Measurements from ENCODE around the gene PSMD8. TPM values are rescaled to one million over a fixed set of nuclear protein-coding genes. Genes with fewer than 3 reads are reported as not detected.

The PSMD8 gene
- total RNA-seq, 1 experiment from 2014 or later: 289 TPM

- Mint-ChIP-seq H3K4me3 (ENCODE audit: unreplicated experiment) (no peak overlapping the region), H3K9me3 (ENCODE audit: unreplicated experiment) (no peaks in the 10 kb centered on the region), H3K27me3 (ENCODE audit: insufficient read depth, unreplicated experiment) (no peaks in the 10 kb centered on the region), H3K4me1 (ENCODE audit: insufficient read depth, unreplicated experiment) (peaks cover 3% of the 10 kb centered on the region), H3K27ac (ENCODE audit: low read depth, unreplicated experiment) (no peak overlapping the region), H3K36me3 (ENCODE audit: insufficient read depth, unreplicated experiment) (peaks cover 7% of the 10 kb centered on the region)
- intact Hi-C loops (cut with micrococcal nuclease): no loop called here
- ChIA-PET CTCF (interaction anchor here (0.6 kb wide), 1 partner anchor 145 kb away, joined by 3 read pairs; no protein-coding TSS in a partner anchor), POLR2A (interaction anchor here (0.6 kb wide), 1 partner anchor 1034 kb away, joined by 3 read pairs; no protein-coding TSS in a partner anchor)
- no peak for DNase-seq (ENCODE audit: unreplicated experiment)
- no TSS peak for BruUV-seq (replicated peaks)
- no peak for TF ChIP-seq CTCF (IDR thresholded peaks at IDR 0.05; ENCODE audit: unreplicated experiment)
Observed at GRCh38 chr19:38370299-38370698, 4.1 kb upstream of the PSMD8 start.

GRCh38 chr19:38371081-38371480 lies 3.3 kb upstream of the PSMD8 start:
- H3K9me3 Mint-ChIP-seq (ENCODE audit: unreplicated experiment): no peaks in the 10 kb centered on the region
- intact Hi-C loops (cut with micrococcal nuclease): no loop called here
- ChIA-PET CTCF (interaction anchor here (0.5 to 0.6 kb wide), 4 partner anchors 107 to 474 kb away, joined by 3 to 5 read pairs (median 3); partner anchors contain the start of gene SPINT2), POLR2A (interaction anchor here (0.6 kb wide), 1 partner anchor 1033 kb away, joined by 3 read pairs; no protein-coding TSS in a partner anchor)
- no peak overlapping the region for H3K4me3 Mint-ChIP-seq (ENCODE audit: unreplicated experiment)
- DNase-seq (ENCODE audit: unreplicated experiment): peak; percentile 39
- no peak for TF ChIP-seq CTCF (IDR thresholded peaks at IDR 0.05; ENCODE audit: unreplicated experiment)
- no peak overlapping the region for H3K27ac Mint-ChIP-seq (ENCODE audit: low read depth, unreplicated experiment)
- no peaks in the 10 kb centered on the region for H3K27me3 Mint-ChIP-seq (ENCODE audit: insufficient read depth, unreplicated experiment)
- BruUV-seq (replicated peaks): no TSS peak
- peaks cover 11% of the 10 kb centered on the region for H3K4me1 Mint-ChIP-seq (ENCODE audit: insufficient read depth, unreplicated experiment)
- H3K36me3 Mint-ChIP-seq (ENCODE audit: insufficient read depth, unreplicated experiment): peaks cover 7% of the 10 kb centered on the region

GRCh38 chr19:38373907-38374331 lies 452 bp upstream of the PSMD8 start:
- CTCF ChIA-PET: interaction anchor here (0.6 to 1.4 kb wide), 14 partner anchors 16 to 406 kb away, joined by 3 to 12 read pairs (median 4); partner anchors contain the start of genes CATSPERG, FAM98C and KCNK6
- TF ChIP-seq CTCF (IDR thresholded peaks at IDR 0.05; ENCODE audit: unreplicated experiment): no peak
- intact Hi-C loops (cut with micrococcal nuclease): loop anchor here (1.0 kb wide), 1 partner anchor 38 kb away; no protein-coding TSS in a partner anchor

GRCh38 chr19:38375098-38375493 lies 725 bp downstream of the PSMD8 start:
- POLR2A ChIA-PET: interaction anchor here (0.7 to 3.8 kb wide), 21 partner anchors 9 to 478 kb away, joined by 3 to 49 read pairs (median 7); partner anchors contain the start of genes C19orf33, CATSPERG, ECH1 and EIF3K
- H3K27me3 Mint-ChIP-seq (ENCODE audit: insufficient read depth, unreplicated experiment): no peaks in the 10 kb centered on the region
- intact Hi-C loops (cut with micrococcal nuclease): loop anchor here (1.0 kb wide), 1 partner anchor 12 kb away; no protein-coding TSS in a partner anchor

More at GRCh38 chr19:38373907-38374331, 452 bp upstream of the PSMD8 start:
- H3K4me3 Mint-ChIP-seq (ENCODE audit: unreplicated experiment): peak overlapping the region; percentile 84
- BruUV-seq (replicated peaks): TSS peak; percentile 50
- POLR2A ChIA-PET: interaction anchor here (0.6 to 3.8 kb wide), 29 partner anchors 9 to 1062 kb away, joined by 3 to 49 read pairs (median 6); partner anchors contain the start of genes C19orf33, CATSPERG, ECH1 and EIF3K
- H3K27me3 Mint-ChIP-seq (ENCODE audit: insufficient read depth, unreplicated experiment): no peaks in the 10 kb centered on the region
- no peak for DNase-seq (ENCODE audit: unreplicated experiment)
- peaks cover 26% of the 10 kb centered on the region for H3K36me3 Mint-ChIP-seq (ENCODE audit: insufficient read depth, unreplicated experiment)
- H3K27ac Mint-ChIP-seq (ENCODE audit: low read depth, unreplicated experiment): peak overlapping the region; percentile 98
- H3K4me1 Mint-ChIP-seq (ENCODE audit: insufficient read depth, unreplicated experiment): peaks cover 19% of the 10 kb centered on the region
- H3K9me3 Mint-ChIP-seq (ENCODE audit: unreplicated experiment): no peaks in the 10 kb centered on the region

More at GRCh38 chr19:38375098-38375493, 725 bp downstream of the PSMD8 start:
- Mint-ChIP-seq H3K27ac (ENCODE audit: low read depth, unreplicated experiment) (peak overlapping the region; percentile 98), H3K4me3 (ENCODE audit: unreplicated experiment) (peak overlapping the region; percentile 84), H3K9me3 (ENCODE audit: unreplicated experiment) (no peaks in the 10 kb centered on the region), H3K4me1 (ENCODE audit: insufficient read depth, unreplicated experiment) (peaks cover 19% of the 10 kb centered on the region), H3K36me3 (ENCODE audit: insufficient read depth, unreplicated experiment) (peaks cover 38% of the 10 kb centered on the region)
- no peak for TF ChIP-seq CTCF (IDR thresholded peaks at IDR 0.05; ENCODE audit: unreplicated experiment)
- CTCF ChIA-PET: interaction anchor here (0.7 kb wide), 1 partner anchor 1087 kb away, joined by 3 read pairs; no protein-coding TSS in a partner anchor
- no peak for DNase-seq (ENCODE audit: unreplicated experiment)
- BruUV-seq (replicated peaks): TSS peak; percentile 27

All from MCF 10A (cell line).